ENCODE results near the gene HTT. TPM values are rescaled to one million over a fixed set of nuclear protein-coding genes. Genes with fewer than 3 reads are reported as not detected.

Gene HTT
- total and polyA plus RNA-seq, 2 of the 13 experiments (the other 11 are each of a cell fraction or from before 2014, with no cell fraction given) = 17.5 to 19.5 TPM

- TF ChIP-seq ZNF142 (CRISPR knock-in tag; IDR thresholded peaks at IDR 0.05) (peak; percentile 24; the same call in 1 of the 2 replicates), ZKSCAN5 (CRISPR knock-in tag; IDR thresholded peaks at IDR 0.05) (no peak), SNAPC2 (CRISPR knock-in tag; IDR thresholded peaks at IDR 0.05) (no peak), PRDM10 (CRISPR knock-in tag; IDR thresholded peaks at IDR 0.05; ENCODE audit: low read depth) (0 out of 2 replicates have a peak, but pooled peaks have one; percentile 28), ZNF878 (CRISPR knock-in tag; IDR thresholded peaks at IDR 0.05) (no peak), AFF4 (CRISPR knock-in tag; IDR thresholded peaks at IDR 0.05) (no peak), ZNF124 (CRISPR knock-in tag; IDR thresholded peaks at IDR 0.05) (no peak), ATM (IDR thresholded peaks at IDR 0.05; ENCODE audit: borderline replicate concordance) (no peak), FOXP4 (CRISPR knock-in tag; IDR thresholded peaks at IDR 0.05) (no peak), FOXO4 (CRISPR knock-in tag; conservative IDR thresholded peaks at IDR 0.05) (no peak)
Observed at GRCh38 chr4:3073158-3074077, 1.1 kb upstream of the HTT start (continued).

Data from HepG2 (cell line).